ENCODE data around the gene OR6A2.

DNA sequence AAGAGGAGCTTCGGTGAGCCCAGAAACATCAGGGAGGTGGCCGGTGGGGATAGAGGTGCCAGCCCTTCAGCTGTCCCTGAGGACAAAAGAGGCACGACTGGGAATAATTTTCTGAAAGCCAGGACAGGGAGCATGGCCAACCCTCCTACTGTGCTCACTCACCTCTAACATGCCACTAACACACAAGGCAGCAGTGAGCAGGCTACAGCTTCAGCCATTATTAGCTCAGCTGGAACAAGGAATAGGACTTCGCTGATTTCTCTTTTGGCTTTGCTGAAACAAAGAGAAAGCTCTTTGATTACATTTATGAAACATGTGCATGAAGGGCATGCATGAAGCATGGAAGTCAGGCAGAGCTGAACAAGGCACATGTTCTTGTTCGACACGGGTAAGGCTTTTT is 33.9 kb upstream of the OR6A2 start:
- TF ChIP-seq, protein P1, sequence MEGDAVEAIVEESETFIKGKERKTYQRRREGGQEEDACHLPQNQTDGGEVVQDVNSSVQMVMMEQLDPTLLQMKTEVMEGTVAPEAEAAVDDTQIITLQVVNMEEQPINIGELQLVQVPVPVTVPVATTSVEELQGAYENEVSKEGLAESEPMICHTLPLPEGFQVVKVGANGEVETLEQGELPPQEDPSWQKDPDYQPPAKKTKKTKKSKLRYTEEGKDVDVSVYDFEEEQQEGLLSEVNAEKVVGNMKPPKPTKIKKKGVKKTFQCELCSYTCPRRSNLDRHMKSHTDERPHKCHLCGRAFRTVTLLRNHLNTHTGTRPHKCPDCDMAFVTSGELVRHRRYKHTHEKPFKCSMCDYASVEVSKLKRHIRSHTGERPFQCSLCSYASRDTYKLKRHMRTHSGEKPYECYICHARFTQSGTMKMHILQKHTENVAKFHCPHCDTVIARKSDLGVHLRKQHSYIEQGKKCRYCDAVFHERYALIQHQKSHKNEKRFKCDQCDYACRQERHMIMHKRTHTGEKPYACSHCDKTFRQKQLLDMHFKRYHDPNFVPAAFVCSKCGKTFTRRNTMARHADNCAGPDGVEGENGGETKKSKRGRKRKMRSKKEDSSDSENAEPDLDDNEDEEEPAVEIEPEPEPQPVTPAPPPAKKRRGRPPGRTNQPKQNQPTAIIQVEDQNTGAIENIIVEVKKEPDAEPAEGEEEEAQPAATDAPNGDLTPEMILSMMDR (IDR thresholded peaks at IDR 0.05; ENCODE audit: insufficient read depth, low read length, poor library complexity, severe bottlenecking) = no peak
- TF ChIP-seq EZH2phosphoT487 (conservative IDR thresholded peaks at IDR 0.05; ENCODE audit: low read length) = no peak

Data from SU-DHL-6 (cell line).